GM19193 (cell line): Measurements from ENCODE around the gene RAB11B.

Experiments
- POLR2A ChIP-seq: IDR thresholded peaks from 4 replicates; pipeline ENCODE4 v1.6.1; 2011; ENCODE audit not compliant: insufficient read depth, insufficient read length; ENCODE audit errors: extremely low read depth

Gene RAB11B

GRCh38 chr19:8389891-8390616, at the start of gene RAB11B:
RAB11B (plus strand) TSS chr19:8390360; CDS start chr19:8390417, 57 bp downstream.
- peak; percentile 69 for TF ChIP-seq POLR2A

DNA sequence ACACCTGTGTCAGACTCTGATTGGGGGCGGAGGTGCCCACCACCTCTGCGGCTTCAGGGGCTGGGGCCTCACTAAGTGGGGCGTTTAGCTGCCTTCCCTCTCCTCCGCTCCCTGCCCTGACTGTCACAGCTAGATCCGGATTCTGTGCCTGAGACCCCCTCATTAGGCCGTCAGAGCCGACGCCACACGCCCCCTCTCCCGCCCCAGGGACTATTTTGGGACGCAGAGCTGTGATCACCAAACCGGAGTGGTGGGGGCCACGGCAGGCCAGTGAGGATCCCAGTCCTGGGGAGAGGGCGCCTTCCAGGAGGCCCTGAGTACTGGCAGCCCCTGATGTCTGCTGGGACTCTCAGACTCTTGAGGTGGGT, 47.9 kb upstream of the RAB11B start:
- TF ChIP-seq POLR2A, result no peak

DNA sequence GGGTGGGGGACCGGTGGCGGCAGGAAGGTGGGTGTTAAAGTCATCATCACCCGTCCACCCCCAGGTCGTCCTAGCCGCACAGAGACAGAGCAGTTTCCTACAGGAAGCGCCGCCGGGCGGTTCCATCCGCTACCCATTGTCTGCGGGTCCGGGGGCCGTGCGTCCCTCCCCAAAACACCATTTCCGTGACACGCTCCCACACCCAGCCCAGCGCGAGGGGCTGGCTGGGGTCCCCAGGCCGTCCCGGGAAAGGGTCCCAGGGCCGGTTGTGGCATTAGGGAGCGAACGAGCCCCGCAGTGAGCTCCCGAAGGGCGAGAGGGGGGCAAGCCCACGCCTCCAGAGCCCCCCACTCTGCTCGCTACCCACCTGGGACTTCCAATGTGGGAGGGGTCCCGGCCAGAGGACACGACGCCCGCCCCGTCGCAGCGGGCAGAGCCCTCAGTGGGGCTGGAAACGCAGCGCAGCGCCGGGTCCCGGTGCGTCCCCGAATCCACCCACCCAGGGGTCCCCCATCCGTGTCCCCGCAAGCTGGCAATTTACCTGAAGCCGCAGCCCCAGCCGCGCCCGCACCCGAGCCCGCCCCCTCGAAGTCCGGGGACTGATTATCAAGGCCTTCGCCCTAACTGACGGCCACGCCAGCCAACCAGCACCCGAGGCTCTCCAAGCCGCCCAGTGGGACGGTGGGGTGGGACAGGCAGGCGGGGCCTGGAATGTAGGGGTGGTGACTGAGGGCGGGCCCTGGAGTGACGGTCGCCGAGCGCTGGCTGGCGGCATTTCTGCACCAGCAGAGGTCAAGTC, 47.3 kb upstream of the RAB11B start, which contains the start of gene KANK3:
KANK3 (minus strand) TSS at position 579 of the 799 bp plus-strand sequence. CDS start 5,434 bp downstream, outside the sequence.
- no peak for TF ChIP-seq POLR2A

- TF ChIP-seq POLR2A, result no peak
These were observed 46.7 kb upstream of the RAB11B start for GRCh38 chr19:8343483-8343844.

- no peak for TF ChIP-seq POLR2A
These were observed 37.9 kb upstream of the RAB11B start for GRCh38 chr19:8352134-8352827.

GRCh38 chr19:8355631-8356402, 34.3 kb upstream of the RAB11B start:
- TF ChIP-seq POLR2A, result no peak

- no peak for TF ChIP-seq POLR2A
These were observed 33.1 kb upstream of the RAB11B start for GRCh38 chr19:8357007-8357521.

DNA sequence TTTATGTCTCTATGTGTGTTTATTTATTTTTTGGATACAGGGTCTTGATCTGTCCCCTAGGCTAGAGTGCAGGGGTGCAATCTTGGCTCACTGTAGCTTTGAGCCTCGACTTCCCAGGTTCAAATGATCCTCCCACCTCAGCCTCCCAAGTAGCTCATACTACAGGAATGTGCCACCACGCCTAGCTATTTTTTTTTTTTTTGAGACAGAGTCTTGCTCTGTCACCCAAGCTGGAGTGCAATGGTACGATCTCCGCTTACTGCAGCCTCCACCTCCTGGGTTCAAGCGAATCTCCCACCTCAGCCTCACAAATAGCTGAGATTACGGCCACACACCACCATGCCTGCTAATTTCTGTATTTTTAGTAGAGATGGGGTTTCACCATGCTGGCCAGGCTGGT, 31.2 kb upstream of the RAB11B start:
- no peak for TF ChIP-seq POLR2A

DNA sequence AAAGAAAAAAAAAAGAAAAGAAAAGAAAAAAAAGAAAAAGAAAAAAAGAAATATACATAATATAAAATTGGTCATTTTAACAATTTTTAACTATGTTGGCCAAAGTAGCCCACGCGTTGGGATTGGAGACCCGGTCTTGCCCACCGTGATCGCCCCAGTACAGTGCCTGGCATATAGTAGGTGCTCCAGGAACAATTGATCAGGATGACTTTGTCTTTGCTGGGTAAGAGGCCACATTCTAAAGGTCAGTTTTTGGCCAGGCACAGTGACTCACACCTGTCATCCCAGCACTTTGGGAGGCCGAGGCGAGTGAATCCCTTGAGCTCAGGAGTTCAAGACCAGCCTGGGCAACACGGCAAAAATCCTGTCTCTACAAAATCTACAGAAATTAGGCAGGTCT, 30.0 kb upstream of the RAB11B start:
- no peak for TF ChIP-seq POLR2A

DNA sequence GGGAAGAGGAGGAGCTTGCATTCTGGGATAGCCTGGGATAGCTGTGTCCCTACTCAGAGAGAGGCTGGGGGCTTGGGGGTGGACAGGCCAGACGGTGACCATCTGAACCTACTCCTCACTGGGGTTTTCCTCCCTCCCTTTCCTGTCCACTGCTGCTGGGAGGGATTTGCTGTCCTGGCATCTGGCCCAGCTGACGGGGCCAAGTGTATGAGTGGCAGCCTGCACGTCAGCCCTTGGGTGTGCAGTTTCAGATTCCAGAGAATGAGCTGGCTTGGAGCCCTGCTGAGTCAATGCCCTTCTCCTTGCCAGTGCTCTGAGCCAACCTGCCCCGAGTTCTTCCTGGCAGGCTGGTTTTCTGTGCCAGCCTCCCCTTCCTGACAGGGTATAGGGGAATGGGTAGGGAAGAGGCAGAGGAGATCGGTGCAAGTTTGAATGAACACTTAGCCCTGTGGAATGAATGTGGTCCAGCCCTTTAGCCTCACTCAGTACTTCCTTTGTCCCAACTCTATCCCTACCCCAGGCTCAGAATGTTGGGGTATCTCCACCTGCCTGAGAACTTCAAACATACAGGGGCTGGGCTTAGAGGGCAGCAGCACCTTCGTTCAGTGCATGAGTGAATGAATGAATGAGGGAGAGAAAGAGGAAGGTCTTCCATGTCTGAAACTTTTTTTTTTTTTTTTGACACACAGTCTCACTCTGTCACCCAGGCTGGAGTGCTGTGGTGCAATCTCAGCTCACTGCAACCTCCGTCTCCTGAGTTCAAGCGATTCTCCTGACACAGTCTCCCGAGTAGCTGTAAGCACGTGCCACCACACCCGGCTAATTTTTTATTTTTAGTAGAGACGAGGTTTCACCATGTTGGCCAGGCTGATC, 28.0 kb upstream of the RAB11B start:
- no peak for TF ChIP-seq POLR2A

DNA sequence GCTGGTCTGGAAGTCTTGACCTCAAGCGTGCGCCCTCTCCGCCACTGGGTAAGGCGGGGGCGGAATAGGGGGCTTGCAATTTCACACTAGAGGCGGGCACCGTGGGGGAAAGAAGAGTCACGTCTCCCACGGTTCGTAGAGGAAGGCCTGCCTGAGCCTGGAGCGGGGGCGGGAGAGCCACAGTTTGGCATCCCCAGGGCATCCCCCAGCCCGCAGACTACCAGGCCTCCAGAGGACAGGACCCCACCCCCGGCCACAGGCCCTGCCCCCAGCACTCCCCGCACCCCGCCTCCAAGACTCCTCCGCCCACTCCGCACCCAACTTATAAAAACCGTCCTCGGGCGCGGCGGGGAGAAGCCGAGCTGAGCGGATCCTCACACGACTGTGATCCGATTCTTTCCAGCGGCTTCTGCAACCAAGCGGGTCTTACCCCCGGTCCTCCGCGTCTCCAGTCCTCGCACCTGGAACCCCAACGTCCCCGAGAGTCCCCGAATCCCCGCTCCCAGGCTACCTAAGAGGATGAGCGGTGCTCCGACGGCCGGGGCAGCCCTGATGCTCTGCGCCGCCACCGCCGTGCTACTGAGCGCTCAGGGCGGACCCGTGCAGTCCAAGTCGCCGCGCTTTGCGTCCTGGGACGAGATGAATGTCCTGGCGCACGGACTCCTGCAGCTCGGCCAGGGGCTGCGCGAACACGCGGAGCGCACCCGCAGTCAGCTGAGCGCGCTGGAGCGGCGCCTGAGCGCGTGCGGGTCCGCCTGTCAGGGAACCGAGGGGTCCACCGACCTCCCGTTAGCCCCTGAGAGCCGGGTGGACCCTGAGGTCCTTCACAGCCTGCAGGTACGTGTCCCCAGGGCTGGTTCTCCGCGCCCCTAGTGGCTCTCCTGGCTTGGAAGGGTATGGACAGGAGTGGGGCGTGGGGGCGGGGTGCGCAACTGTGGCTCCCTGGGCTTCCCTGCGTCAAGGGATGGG, 26.1 kb upstream of the RAB11B start, which contains the start of gene ANGPTL4:
ANGPTL4 (plus strand) TSS at position 353 of the 969 bp plus-strand sequence; CDS start at position 520, 167 bp downstream.
- TF ChIP-seq POLR2A, result no peak

DNA sequence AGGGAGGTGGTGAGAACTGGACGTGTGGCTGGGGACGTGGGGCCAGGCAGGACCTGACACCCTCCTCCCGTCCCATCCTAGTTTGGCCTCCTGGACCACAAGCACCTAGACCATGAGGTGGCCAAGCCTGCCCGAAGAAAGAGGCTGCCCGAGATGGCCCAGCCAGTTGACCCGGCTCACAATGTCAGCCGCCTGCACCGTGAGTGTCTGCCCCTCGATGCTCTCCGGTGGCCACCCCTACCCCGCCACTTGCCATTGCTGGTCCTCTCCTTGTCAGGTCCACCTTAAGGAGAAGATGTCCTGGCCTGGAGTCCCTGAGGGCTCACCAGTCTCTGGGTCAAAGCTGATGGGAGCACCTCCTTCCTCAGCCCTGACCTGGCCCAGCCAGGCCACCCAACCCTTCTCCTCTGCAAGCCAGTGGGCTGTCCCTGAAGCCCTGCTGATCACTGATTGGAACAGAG, 24.0 kb upstream of the RAB11B start:
- no peak for TF ChIP-seq POLR2A
